ENCODE measurements around the gene RNU6-1. TPM values are rescaled to one million over a fixed set of nuclear protein-coding genes. Genes with fewer than 3 reads are reported as not detected.

The RNU6-1 gene
- total and polyA plus RNA-seq, 2 donors from 2014 or later, result not detected

GRCh38 chr15:67879440-67880129, 39.7 kb upstream of the RNU6-1 start:
- H3K27ac ChIP-seq (ENCODE audit: low read depth in 2 of 2, low read length in 2 of 2), result no peak overlapping the region
- H3K27me3 ChIP-seq (ENCODE audit: control insufficient read depth, insufficient read depth, low read length), result no peaks in the 10 kb centered on the region
- no peak overlapping the region for H3K4me3 ChIP-seq (ENCODE audit: low read length in 3 of 3)
- no peak overlapping the region for H3K9ac ChIP-seq (ENCODE audit: low read length in 3 of 3)
- H3K4me1 ChIP-seq (ENCODE audit: control insufficient read depth in 2 of 3, insufficient read depth in 2 of 3, low read depth in 1 of 3, low read length in 3 of 3), result peaks cover 0 to 5% (median 5%) of the 10 kb centered on the region in 3 donors
- H3K36me3 ChIP-seq (ENCODE audit: control insufficient read depth in 2 of 3, insufficient read depth in 3 of 3, low read length in 3 of 3), result no peaks in the 10 kb centered on the region
- no peaks in the 10 kb centered on the region for H3K9me3 ChIP-seq (ENCODE audit: control insufficient read depth in 2 of 3, insufficient read depth in 1 of 3, low read length in 3 of 3)
- FAIRE-seq (no peak), DNase-seq (no peak)
- intact Hi-C loops (cut with DNase I), result no loop called here
- no peak for TF ChIP-seq CTCF (IDR thresholded peaks at IDR 0.05; ENCODE audit: borderline replicate concordance, extremely low read depth, insufficient read depth)

GRCh38 chr15:67878712-67879206, 38.9 kb upstream of the RNU6-1 start:
- H3K27ac ChIP-seq (ENCODE audit: low read depth in 2 of 2, low read length in 2 of 2), result no peak overlapping the region

GRCh38 chr15:67873777-67874176, 33.9 kb upstream of the RNU6-1 start:
- FAIRE-seq, result no peak
- no peaks in the 10 kb centered on the region for H3K27me3 ChIP-seq (ENCODE audit: control insufficient read depth, insufficient read depth, low read length)
- no peak for DNase-seq
- no peak overlapping the region for H3K27ac ChIP-seq (ENCODE audit: low read depth in 2 of 2, low read length in 2 of 2)
- no peak overlapping the region for H3K9ac ChIP-seq (ENCODE audit: low read length in 3 of 3)
- peaks cover 0 to 5% (median 0%) of the 10 kb centered on the region in 3 donors for H3K9me3 ChIP-seq (ENCODE audit: control insufficient read depth in 2 of 3, insufficient read depth in 1 of 3, low read length in 3 of 3)
- no peaks in the 10 kb centered on the region for H3K36me3 ChIP-seq (ENCODE audit: control insufficient read depth in 2 of 3, insufficient read depth in 3 of 3, low read length in 3 of 3)
- intact Hi-C loops (cut with DNase I), result no loop called here
- no peak overlapping the region for H3K4me3 ChIP-seq (ENCODE audit: low read length in 3 of 3)
- H3K4me1 ChIP-seq (ENCODE audit: control insufficient read depth in 2 of 3, insufficient read depth in 2 of 3, low read depth in 1 of 3, low read length in 3 of 3), result no peaks in the 10 kb centered on the region
- no peak for TF ChIP-seq CTCF (IDR thresholded peaks at IDR 0.05; ENCODE audit: borderline replicate concordance, extremely low read depth, insufficient read depth)

More at GRCh38 chr15:67878712-67879206, 38.9 kb upstream of the RNU6-1 start:
- Histone ChIP-seq H3K9ac (ENCODE audit: low read length in 3 of 3) (no peak overlapping the region), H3K27me3 (ENCODE audit: control insufficient read depth, insufficient read depth, low read length) (no peaks in the 10 kb centered on the region), H3K36me3 (ENCODE audit: control insufficient read depth in 2 of 3, insufficient read depth in 3 of 3, low read length in 3 of 3) (no peaks in the 10 kb centered on the region), H3K4me1 (ENCODE audit: control insufficient read depth in 2 of 3, insufficient read depth in 2 of 3, low read depth in 1 of 3, low read length in 3 of 3) (no peaks in the 10 kb centered on the region), H3K9me3 (ENCODE audit: control insufficient read depth in 2 of 3, insufficient read depth in 1 of 3, low read length in 3 of 3) (peaks cover 0 to under 1% (median 0%) of the 10 kb centered on the region in 3 donors), H3K4me3 (ENCODE audit: low read length in 3 of 3) (no peak overlapping the region)
- intact Hi-C loops (cut with DNase I), result no loop called here
- TF ChIP-seq CTCF (IDR thresholded peaks at IDR 0.05; ENCODE audit: borderline replicate concordance, extremely low read depth, insufficient read depth), result no peak
- FAIRE-seq (no peak), DNase-seq (no peak)
